ENCODE measurements around the gene NCBP2L. TPM values are rescaled to one million over a fixed set of nuclear protein-coding genes. Genes with fewer than 3 reads are reported as not detected.

Gene NCBP2L
- polyA plus RNA-seq, 1 donor (not counting 4 experiments of a cell fraction or from before 2014, with no cell fraction given), result not detected

- H3K79me2 ChIP-seq (ENCODE audit: control insufficient read depth, insufficient read depth, low read length), result peaks cover 3% of the 10 kb centered on the region
- H3K27ac ChIP-seq (ENCODE audit: control insufficient read depth, insufficient read depth, low read length), result no peak overlapping the region
- H3K9me1 ChIP-seq (ENCODE audit: control insufficient read depth, extremely low read depth, insufficient read depth, low read length), result no peaks in the 10 kb centered on the region
- no peak overlapping the region for H3K4me2 ChIP-seq (ENCODE audit: control insufficient read depth, extremely low read depth, insufficient read depth, low read depth, low read length)
- DNase-seq (ENCODE audit: low read depth, low spot score) (no peak), FAIRE-seq (no peak)
- no peaks in the 10 kb centered on the region for H3K4me1 ChIP-seq (ENCODE audit: control insufficient read depth, extremely low read depth, insufficient read depth, low read length)
- no peaks in the 10 kb centered on the region for H3K36me3 ChIP-seq (ENCODE audit: control insufficient read depth in 2 of 2, extremely low read depth in 1 of 2, insufficient read depth in 2 of 2, low read length in 2 of 2)
- dilution Hi-C loops (cut with MboI; ENCODE audit: extremely low pct_ligation_motif_present, low sequenced_read_pairs), result no loop called here
- no peak overlapping the region for H2AFZ ChIP-seq (ENCODE audit: control insufficient read depth, low read length)
- TF ChIP-seq EZH2 (IDR thresholded peaks at IDR 0.05; ENCODE audit: low read length), result no peak
- TF ChIP-seq, protein P1, sequence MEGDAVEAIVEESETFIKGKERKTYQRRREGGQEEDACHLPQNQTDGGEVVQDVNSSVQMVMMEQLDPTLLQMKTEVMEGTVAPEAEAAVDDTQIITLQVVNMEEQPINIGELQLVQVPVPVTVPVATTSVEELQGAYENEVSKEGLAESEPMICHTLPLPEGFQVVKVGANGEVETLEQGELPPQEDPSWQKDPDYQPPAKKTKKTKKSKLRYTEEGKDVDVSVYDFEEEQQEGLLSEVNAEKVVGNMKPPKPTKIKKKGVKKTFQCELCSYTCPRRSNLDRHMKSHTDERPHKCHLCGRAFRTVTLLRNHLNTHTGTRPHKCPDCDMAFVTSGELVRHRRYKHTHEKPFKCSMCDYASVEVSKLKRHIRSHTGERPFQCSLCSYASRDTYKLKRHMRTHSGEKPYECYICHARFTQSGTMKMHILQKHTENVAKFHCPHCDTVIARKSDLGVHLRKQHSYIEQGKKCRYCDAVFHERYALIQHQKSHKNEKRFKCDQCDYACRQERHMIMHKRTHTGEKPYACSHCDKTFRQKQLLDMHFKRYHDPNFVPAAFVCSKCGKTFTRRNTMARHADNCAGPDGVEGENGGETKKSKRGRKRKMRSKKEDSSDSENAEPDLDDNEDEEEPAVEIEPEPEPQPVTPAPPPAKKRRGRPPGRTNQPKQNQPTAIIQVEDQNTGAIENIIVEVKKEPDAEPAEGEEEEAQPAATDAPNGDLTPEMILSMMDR (optimal IDR thresholded peaks at IDR 0.05 in 1 of 3, IDR thresholded peaks at IDR 0.05 in 1 of 3, conservative IDR thresholded peaks at IDR 0.05 in 1 of 3; ENCODE audit: extremely low read depth in 1 of 3, insufficient read depth in 2 of 3, low read length in 3 of 3), result no peak
- no peak overlapping the region for H3K9ac ChIP-seq (ENCODE audit: control insufficient read depth, extremely low read depth, insufficient read depth, low read length)
- no peaks in the 10 kb centered on the region for H4K20me1 ChIP-seq (ENCODE audit: control insufficient read depth, extremely low read depth, insufficient read depth, low read length)
- H3K9me3 ChIP-seq (ENCODE audit: control insufficient read depth, low read depth, low read length), result no peaks in the 10 kb centered on the region
- H3K27me3 ChIP-seq (ENCODE audit: control insufficient read depth, extremely low read depth, insufficient read depth, low read length), result no peaks in the 10 kb centered on the region
- H3K4me3 ChIP-seq (ENCODE audit: control insufficient read depth in 2 of 3, extremely low read depth in 1 of 3, insufficient read depth in 2 of 3, low read depth in 1 of 3, low read length in 3 of 3), result no peak overlapping the region
Observed at GRCh38 chrX:107834275-107835201, 57.0 kb downstream of the NCBP2L start.

DNA sequence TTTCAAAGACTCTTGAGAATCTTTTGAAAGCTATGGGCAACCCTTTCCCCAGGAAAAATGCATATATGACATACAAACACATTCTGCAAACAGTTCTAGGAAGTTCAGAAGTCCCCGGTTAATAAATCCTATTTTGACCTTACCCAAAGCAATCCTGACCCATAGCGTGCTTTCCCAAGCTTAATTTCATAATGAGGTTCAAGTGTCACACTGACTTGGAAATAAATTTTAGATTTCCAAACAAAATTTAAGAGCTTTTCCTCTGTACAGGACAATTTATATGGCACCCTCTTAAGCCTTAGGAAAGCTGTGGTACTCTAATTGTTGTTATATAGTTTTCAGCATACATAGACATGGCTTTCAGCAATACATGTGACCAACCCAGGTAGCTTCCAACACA is 59.4 kb downstream of the NCBP2L start:
- H3K4me1 ChIP-seq (ENCODE audit: control insufficient read depth, extremely low read depth, insufficient read depth, low read length), result no peaks in the 10 kb centered on the region
- DNase-seq (ENCODE audit: low read depth, low spot score) (no peak), FAIRE-seq (no peak)
- no peak overlapping the region for H3K9ac ChIP-seq (ENCODE audit: control insufficient read depth, extremely low read depth, insufficient read depth, low read length)
- no peak overlapping the region for H3K27ac ChIP-seq (ENCODE audit: control insufficient read depth, insufficient read depth, low read length)
- H3K9me1 ChIP-seq (ENCODE audit: control insufficient read depth, extremely low read depth, insufficient read depth, low read length), result no peaks in the 10 kb centered on the region
- no peaks in the 10 kb centered on the region for H3K79me2 ChIP-seq (ENCODE audit: control insufficient read depth, insufficient read depth, low read length)
- TF ChIP-seq, protein P1 (optimal IDR thresholded peaks at IDR 0.05 in 1 of 3, IDR thresholded peaks at IDR 0.05 in 1 of 3, conservative IDR thresholded peaks at IDR 0.05 in 1 of 3; ENCODE audit: extremely low read depth in 1 of 3, insufficient read depth in 2 of 3, low read length in 3 of 3), result no peak
- TF ChIP-seq EZH2 (IDR thresholded peaks at IDR 0.05; ENCODE audit: low read length), result no peak
- H3K36me3 ChIP-seq (ENCODE audit: control insufficient read depth in 2 of 2, extremely low read depth in 1 of 2, insufficient read depth in 2 of 2, low read length in 2 of 2), result no peaks in the 10 kb centered on the region
- no peaks in the 10 kb centered on the region for H3K27me3 ChIP-seq (ENCODE audit: control insufficient read depth, extremely low read depth, insufficient read depth, low read length)
- H3K9me3 ChIP-seq (ENCODE audit: control insufficient read depth, low read depth, low read length), result no peaks in the 10 kb centered on the region
- no peak overlapping the region for H2AFZ ChIP-seq (ENCODE audit: control insufficient read depth, low read length)
- no peak overlapping the region for H3K4me3 ChIP-seq (ENCODE audit: control insufficient read depth in 2 of 3, extremely low read depth in 1 of 3, insufficient read depth in 2 of 3, low read depth in 1 of 3, low read length in 3 of 3)
- dilution Hi-C loops (cut with MboI; ENCODE audit: extremely low pct_ligation_motif_present, low sequenced_read_pairs), result no loop called here
- H4K20me1 ChIP-seq (ENCODE audit: control insufficient read depth, extremely low read depth, insufficient read depth, low read length), result no peaks in the 10 kb centered on the region
- no peak overlapping the region for H3K4me2 ChIP-seq (ENCODE audit: control insufficient read depth, extremely low read depth, insufficient read depth, low read depth, low read length)

All from keratinocyte (primary cell).